ENCODE results near the gene FNDC4.
A peak's percentile ranks its signal among the peaks of the same experiment; 100 is the strongest.

Gene FNDC4

DNA sequence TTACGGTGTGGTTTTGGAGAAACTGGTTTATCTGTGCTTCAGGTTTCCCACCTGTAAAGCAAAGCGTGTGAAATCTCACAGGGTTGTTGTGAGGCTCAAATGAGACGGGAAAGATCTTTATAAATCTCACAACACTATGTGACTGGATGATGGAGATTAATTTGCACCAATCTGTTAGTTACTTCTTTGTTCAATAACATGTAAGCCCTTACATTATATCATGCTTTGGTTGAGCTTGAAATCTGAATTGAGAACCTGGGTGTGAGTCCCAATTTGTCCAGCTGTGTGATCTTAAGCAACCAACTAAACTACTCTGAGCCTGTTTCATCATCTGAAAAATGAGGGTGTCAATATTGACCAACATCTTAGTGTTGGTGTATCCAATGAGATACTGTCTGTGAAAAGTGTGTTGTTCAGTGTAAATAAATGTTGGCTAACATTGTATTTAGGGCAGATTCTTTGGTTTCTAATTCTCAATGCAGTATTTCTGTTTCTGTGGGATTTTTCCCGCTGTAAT, 898 bp upstream of the FNDC4 start:
- in situ Hi-C loops (cut with MboI; ENCODE audit: low pct_unique_long_range_greater_than_20kb, low sequenced_read_pairs, unreplicated experiment), result no loop called here
- TF ChIP-seq, protein P1, sequence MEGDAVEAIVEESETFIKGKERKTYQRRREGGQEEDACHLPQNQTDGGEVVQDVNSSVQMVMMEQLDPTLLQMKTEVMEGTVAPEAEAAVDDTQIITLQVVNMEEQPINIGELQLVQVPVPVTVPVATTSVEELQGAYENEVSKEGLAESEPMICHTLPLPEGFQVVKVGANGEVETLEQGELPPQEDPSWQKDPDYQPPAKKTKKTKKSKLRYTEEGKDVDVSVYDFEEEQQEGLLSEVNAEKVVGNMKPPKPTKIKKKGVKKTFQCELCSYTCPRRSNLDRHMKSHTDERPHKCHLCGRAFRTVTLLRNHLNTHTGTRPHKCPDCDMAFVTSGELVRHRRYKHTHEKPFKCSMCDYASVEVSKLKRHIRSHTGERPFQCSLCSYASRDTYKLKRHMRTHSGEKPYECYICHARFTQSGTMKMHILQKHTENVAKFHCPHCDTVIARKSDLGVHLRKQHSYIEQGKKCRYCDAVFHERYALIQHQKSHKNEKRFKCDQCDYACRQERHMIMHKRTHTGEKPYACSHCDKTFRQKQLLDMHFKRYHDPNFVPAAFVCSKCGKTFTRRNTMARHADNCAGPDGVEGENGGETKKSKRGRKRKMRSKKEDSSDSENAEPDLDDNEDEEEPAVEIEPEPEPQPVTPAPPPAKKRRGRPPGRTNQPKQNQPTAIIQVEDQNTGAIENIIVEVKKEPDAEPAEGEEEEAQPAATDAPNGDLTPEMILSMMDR (IDR thresholded peaks at IDR 0.05; ENCODE audit: extremely low read depth, insufficient read depth, missing control alignments), result no peak
- DNase-seq (ENCODE audit: low spot score), result no peak

DNA sequence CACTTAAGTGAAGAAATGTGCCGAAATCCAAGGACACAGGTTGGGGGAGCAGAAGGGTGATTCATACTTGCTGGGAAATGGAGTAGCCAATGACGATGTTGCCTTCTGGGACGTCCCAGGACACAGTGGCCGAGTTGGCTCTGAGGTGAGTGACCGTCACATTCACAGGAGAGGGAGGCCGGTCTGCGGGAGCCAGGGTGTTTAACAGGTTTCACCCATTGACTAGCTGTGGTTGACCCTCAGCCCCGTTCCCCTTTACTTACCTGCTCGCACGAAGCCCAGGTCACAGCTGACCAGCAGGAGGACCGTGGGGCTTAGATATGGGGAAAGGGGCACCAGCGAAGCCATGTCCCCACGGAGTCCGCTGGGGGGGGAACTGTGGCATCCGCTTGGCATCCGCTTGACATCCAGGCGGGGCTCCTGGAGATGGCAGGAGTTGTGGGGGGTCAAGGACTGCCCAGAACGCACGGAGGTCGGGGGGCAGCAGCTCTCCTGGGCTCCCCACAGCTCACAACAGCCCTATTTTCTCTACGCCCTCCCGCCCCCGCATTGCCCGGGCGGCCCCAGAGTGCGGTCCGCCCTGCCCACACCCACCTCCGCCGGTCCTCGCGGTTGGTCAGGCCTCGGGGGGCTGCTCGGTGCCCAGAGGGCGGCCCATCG, 586 bp downstream of the FNDC4 start:
- in situ Hi-C loops (cut with MboI; ENCODE audit: low pct_unique_long_range_greater_than_20kb, low sequenced_read_pairs, unreplicated experiment), result no loop called here
- TF ChIP-seq, protein P1 (IDR thresholded peaks at IDR 0.05; ENCODE audit: extremely low read depth, insufficient read depth, missing control alignments), result no peak
- no peak for DNase-seq (ENCODE audit: low spot score)

DNA sequence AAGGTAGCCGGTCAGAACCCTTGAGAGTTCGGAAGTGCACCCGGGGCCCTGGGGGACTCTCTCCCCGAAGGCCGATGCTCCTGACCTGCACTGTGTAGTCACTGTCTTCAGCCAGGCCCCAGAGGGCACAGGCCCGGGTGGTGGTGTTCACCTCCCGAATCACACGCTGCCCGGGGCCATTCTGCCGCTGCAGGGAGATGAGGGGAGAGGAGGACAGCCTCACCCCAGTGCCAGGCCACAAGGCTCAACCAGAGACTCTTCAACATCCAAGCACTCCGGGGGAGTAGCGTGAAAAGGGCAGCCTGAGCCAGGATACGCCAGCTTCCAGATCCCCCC, 1.1 kb downstream of the FNDC4 start:
- in situ Hi-C loops (cut with MboI; ENCODE audit: low pct_unique_long_range_greater_than_20kb, low sequenced_read_pairs, unreplicated experiment), result no loop called here
- TF ChIP-seq, protein P1 (IDR thresholded peaks at IDR 0.05; ENCODE audit: extremely low read depth, insufficient read depth, missing control alignments), result no peak
- no peak for DNase-seq (ENCODE audit: low spot score)

DNA sequence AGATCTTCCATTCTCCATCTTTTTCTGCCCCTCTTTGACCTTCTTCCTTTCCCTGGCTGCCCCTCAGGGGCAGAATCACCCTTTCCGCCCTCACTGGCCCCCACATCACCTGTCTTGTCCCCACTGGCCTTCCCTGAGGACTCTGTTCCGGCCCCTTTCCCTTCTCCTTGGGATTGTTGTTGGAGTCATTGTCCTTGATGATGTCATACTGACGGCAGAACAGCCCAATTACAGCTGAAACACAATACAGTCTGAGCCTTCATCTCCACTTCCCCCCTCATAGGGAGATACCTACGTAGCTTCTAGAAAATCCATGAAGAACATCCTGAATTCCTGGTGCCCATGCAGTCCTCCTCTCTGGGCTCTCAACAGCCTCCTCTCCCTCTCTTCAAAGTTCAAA, 2.4 kb downstream of the FNDC4 start:
- in situ Hi-C loops (cut with MboI; ENCODE audit: low pct_unique_long_range_greater_than_20kb, low sequenced_read_pairs, unreplicated experiment), result no loop called here
- no peak for DNase-seq (ENCODE audit: low spot score)
- TF ChIP-seq, protein P1 (IDR thresholded peaks at IDR 0.05; ENCODE audit: extremely low read depth, insufficient read depth, missing control alignments), result no peak

DNA sequence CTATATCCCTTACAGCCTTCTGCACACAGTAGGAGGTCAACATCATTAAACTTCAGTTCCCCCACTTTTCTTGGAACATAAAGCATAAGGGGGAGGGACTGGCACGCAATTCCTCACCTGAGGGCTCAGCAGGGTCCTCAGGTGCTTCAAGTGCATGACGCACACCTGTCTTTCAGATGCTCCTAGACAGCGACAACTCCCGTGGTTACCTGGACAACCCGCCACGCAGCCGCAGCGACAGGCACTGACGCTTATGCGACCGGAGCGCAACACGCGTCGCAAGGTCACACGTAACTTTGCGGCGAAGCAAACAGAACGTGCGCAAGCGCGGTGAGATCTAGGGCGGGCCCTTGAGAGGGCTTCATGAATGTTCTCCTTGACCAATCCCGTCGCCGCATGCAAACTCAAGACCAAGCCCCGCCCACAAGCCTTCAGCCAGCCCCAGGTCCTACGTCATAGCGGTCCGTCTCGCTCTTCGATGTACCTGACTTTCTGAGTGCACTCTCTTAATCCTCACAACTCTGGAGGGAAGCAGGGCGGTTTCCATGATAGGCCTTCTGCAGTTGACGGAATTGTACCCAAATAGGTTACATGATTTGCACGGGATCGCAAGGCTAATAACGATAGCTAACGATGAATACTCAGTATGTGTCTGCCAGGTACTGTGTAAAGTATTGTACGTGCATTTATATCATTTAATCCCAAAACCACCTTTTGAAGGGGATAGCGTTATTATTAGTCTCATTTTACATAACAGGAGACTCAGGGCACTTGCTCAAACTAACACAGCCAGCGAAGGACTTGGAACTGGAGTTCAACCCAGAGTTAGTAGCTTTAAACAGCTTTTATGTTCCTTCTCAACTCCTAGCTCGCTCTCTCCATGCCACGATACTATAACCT, 5.3 kb downstream of the FNDC4 start, which contains the start of gene IFT172:
Gene IFT172, minus strand, starts transcription at position 246 of the 900 bp plus-strand sequence. Its CDS starts 90 bp downstream, at position 156.
- in situ Hi-C loops (cut with MboI; ENCODE audit: low pct_unique_long_range_greater_than_20kb, low sequenced_read_pairs, unreplicated experiment), result no loop called here
- TF ChIP-seq, protein P1 (IDR thresholded peaks at IDR 0.05; ENCODE audit: extremely low read depth, insufficient read depth, missing control alignments), result no peak
- peak; percentile 96 for DNase-seq (ENCODE audit: low spot score)

DNA sequence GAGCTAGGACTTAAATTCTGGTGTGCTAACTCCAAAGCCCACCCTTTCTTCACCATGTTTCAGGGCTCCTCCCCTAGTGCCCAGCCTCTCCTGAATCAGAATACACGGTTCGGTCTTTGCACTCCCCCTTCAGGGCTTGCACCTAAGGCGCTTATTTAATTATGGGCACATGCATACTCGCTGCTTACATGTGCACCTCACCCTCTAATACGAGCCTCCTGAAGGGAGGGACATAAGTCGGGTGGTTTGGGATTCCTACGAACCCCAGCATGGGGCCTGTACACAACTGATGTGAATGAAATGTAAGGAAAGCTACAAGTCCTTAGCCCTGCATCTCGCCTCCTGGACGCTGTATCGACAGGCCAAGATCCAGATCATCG, 5.9 kb downstream of the FNDC4 start:
- in situ Hi-C loops (cut with MboI; ENCODE audit: low pct_unique_long_range_greater_than_20kb, low sequenced_read_pairs, unreplicated experiment), result no loop called here
- no peak for DNase-seq (ENCODE audit: low spot score)

More for the DNA sequence above, 5.9 kb downstream of the FNDC4 start:
- TF ChIP-seq, protein P1 (IDR thresholded peaks at IDR 0.05; ENCODE audit: extremely low read depth, insufficient read depth, missing control alignments), result peak; percentile 1

Data from GM13977 (cell line).